WI38 (cell line): Measurements from ENCODE around the gene HNRNPLL.

Experiments
- H3K4me3 ChIP-seq: 2 replicates; pipeline ENCODE4 v1.5.1; 2011; ENCODE audit warnings: low read depth, mild to moderate bottlenecking, control low read depth, low read length
- TF ChIP-seq, protein P1 (sequence below): IDR thresholded peaks from 2 replicates; pipeline ENCODE4 v1.5.1; 2012; ENCODE audit warnings: low read depth, mild to moderate bottlenecking, control low read depth, low read length

HNRNPLL gene

GRCh38 chr2:38598991-38599295, 3.8 kb downstream of the HNRNPLL start:
- TF ChIP-seq, protein P1, sequence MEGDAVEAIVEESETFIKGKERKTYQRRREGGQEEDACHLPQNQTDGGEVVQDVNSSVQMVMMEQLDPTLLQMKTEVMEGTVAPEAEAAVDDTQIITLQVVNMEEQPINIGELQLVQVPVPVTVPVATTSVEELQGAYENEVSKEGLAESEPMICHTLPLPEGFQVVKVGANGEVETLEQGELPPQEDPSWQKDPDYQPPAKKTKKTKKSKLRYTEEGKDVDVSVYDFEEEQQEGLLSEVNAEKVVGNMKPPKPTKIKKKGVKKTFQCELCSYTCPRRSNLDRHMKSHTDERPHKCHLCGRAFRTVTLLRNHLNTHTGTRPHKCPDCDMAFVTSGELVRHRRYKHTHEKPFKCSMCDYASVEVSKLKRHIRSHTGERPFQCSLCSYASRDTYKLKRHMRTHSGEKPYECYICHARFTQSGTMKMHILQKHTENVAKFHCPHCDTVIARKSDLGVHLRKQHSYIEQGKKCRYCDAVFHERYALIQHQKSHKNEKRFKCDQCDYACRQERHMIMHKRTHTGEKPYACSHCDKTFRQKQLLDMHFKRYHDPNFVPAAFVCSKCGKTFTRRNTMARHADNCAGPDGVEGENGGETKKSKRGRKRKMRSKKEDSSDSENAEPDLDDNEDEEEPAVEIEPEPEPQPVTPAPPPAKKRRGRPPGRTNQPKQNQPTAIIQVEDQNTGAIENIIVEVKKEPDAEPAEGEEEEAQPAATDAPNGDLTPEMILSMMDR, result no peak
- H3K4me3 ChIP-seq, result no peak overlapping the region

DNA sequence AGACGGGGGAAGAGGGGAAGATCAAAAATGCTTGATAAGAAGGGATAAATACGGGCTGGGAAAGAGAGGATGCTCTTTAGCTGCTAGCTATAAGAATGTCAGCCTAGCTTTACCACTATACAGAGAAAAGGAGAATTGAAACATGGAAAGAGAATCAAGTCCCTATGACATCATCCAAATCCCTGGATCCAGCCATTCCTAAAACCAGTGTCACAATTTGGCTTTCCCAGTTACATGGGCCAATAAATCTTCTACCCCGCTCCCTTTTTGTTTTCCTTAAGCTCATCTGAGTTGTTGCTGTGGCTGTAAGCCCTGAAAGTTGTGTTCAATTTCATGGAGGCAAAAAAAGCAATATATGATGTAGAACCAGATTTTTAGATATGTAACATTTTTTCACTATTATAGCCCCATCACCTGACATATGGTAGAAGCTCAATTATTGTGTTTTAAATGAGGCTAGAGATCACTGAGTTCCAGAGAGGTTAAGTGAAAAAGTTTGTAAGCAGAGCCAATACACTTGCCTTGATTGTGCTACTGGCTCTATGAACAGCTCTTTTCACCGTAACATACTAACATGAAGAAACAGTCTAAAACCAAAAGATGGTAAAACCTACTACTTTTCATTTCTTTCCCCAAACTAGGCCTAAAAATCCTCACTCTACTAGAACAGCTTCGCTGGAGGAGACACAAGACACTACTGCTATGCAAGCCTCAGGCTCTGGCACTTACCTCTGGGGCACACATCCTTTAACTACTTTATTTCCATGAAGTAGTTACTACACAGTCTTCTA, 4.3 kb downstream of the HNRNPLL start:
- no peak overlapping the region for H3K4me3 ChIP-seq

GRCh38 chr2:38597115-38597514, 5.6 kb downstream of the HNRNPLL start:
- no peak overlapping the region for H3K4me3 ChIP-seq
- TF ChIP-seq, protein P1, result no peak

More for the DNA sequence above, 4.3 kb downstream of the HNRNPLL start:
- TF ChIP-seq, protein P1, result no peak

DNA sequence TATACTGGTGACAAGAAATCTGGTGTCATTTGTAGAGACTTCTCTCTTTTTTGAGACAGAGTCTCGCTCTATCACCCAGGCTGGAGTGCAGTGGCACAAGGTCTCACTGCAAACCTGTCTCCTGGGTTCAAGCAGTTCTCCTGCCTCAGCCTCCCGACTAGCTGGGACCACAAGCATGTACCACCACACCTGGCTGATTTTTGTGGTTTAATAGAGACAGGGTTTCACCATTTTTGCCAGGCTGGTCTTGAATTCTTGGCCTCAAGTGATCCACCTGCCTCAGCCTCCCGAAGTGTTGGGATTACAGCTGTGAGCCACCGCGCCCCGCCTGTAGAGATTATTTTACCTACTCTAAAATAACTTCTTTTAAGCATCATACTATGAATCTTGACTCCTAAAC, 6.5 kb downstream of the HNRNPLL start:
- TF ChIP-seq, protein P1, result no peak
- no peak overlapping the region for H3K4me3 ChIP-seq

- H3K4me3 ChIP-seq, result no peak overlapping the region
- TF ChIP-seq, protein P1, result no peak
Observed at GRCh38 chr2:38592951-38593350, 9.8 kb downstream of the HNRNPLL start.

DNA sequence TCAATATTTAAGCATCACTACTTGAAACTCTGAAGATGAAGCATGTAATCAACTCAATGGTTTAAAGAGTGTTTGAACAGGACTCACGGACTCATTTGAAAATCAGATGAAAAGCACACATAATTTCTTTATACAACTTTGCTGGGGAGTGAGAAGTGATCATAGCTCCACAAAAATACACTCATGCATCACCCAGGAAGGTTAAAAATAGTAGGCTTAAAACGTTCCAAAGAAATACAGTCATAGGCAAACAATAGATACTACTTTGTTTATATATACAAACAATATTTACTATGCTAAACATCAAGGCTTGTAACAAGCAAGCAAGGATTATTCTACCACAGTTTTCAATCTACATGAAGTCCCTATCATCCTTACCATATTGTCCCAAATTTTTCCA, 11.6 kb downstream of the HNRNPLL start:
- no peak overlapping the region for H3K4me3 ChIP-seq
- TF ChIP-seq, protein P1, result no peak

GRCh38 chr2:38590053-38590452, 12.7 kb downstream of the HNRNPLL start:
- TF ChIP-seq, protein P1, result 0 out of 2 replicates have a peak, but pooled peaks have one; percentile 6
- no peak overlapping the region for H3K4me3 ChIP-seq
